HCT116 (cell line): Measurements from ENCODE around the gene ZNF3.

ENCODE experiments used
- CEBPB ChIP-seq: IDR thresholded peaks from 2 replicates; pipeline ENCODE4 v1.6.1; 2012; ENCODE audit warnings: low read depth
- EZH2phosphoT487 ChIP-seq: fragments of 200-600 bp; IDR thresholded peaks from 2 replicates; pipeline ENCODE4 v1.6.1; 2018; ENCODE audit warnings: antibody characterized with exemption, borderline replicate concordance
- TF ChIP-seq, protein P1 (sequence below), 3 experiments: fragments of 200-600 bp in 1 of 3; sonication (generic) in 1 of 3; IDR thresholded peaks in 2 of 3; conservative IDR thresholded peaks in 1 of 3; 2 replicates each; pipeline ENCODE4 v1.5.1; 2012 to 2017; ENCODE audit warnings: low read depth in 2 of 3, low read length in 2 of 3, antibody characterized with exemption in 1 of 3, borderline replicate concordance in 1 of 3, control low read depth in 1 of 3, mild to moderate bottlenecking in 1 of 3, mixed read lengths in 1 of 3, mixed run types in 1 of 3, moderate library complexity in 1 of 3; ENCODE audit not compliant: insufficient read depth in 1 of 3
- TF ChIP-seq, protein P2 (sequence below): IDR thresholded peaks from 2 replicates; pipeline ENCODE4 v1.6.1; 2012

DNA sequence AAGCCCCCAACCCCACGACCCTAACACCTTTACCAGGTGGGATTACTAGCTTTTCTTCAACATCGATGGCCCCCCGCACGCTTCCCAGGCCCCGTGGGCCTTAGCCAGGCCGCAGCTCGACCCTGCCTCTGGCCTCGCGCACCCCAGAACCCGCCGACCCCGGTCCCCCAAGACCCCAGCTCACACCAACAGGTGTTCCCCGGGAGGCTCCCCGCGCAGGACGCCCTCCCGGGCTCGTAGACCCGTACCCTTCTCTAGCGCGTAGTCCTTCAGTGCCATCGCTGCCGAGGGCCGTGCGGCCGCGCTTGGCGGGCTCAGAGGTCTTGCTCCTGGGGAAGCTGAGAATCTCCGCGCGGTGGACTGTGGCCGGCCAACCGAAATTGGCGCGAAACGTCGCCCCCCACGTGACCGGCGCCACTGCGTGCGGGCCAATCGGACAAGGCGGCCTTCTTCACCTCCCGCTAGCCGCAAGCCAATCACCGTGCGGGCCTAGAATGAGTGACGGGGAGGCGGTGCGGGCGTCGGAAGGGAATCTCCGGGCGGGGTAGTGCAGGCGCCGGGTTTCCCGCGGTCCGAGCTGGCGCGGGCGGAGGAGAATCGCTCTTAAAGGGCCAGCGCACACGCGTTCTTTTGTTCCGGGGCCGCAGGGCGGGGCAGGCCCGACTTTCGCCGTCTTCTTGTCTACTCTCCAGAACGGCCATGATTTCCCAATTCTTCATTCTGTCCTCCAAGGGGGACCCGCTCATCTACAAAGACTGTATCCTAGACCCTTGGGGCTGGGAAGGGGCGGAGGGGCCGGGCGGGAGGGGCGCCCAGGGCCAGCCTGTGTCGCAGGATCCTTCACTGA lies 19.7 kb upstream of the ZNF3 start, which contains the start of the genes AP4M1 and MCM7:
- TF ChIP-seq, protein P1, sequence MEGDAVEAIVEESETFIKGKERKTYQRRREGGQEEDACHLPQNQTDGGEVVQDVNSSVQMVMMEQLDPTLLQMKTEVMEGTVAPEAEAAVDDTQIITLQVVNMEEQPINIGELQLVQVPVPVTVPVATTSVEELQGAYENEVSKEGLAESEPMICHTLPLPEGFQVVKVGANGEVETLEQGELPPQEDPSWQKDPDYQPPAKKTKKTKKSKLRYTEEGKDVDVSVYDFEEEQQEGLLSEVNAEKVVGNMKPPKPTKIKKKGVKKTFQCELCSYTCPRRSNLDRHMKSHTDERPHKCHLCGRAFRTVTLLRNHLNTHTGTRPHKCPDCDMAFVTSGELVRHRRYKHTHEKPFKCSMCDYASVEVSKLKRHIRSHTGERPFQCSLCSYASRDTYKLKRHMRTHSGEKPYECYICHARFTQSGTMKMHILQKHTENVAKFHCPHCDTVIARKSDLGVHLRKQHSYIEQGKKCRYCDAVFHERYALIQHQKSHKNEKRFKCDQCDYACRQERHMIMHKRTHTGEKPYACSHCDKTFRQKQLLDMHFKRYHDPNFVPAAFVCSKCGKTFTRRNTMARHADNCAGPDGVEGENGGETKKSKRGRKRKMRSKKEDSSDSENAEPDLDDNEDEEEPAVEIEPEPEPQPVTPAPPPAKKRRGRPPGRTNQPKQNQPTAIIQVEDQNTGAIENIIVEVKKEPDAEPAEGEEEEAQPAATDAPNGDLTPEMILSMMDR (IDR thresholded peaks at IDR 0.05 in 2 of 3, conservative IDR thresholded peaks at IDR 0.05 in 1 of 3; ENCODE audit: borderline replicate concordance in 1 of 3, insufficient read depth in 1 of 3, low read depth in 2 of 3, low read length in 2 of 3): no peak
- TF ChIP-seq, protein P2, sequence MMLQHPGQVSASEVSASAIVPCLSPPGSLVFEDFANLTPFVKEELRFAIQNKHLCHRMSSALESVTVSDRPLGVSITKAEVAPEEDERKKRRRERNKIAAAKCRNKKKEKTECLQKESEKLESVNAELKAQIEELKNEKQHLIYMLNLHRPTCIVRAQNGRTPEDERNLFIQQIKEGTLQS: no peak
- no peak for TF ChIP-seq CEBPB
- no peak for TF ChIP-seq EZH2phosphoT487
